Activated CD4-positive, alpha-beta T cell treated with anti-CD3 and anti-CD28 coated beads, Interleukin-2, amount 10 ng/mL, durations not matched to agents 24 days and 14 days (primary cell): ENCODE measurements around the gene DACT3. TPM values are rescaled to one million over a fixed set of nuclear protein-coding genes. Genes with fewer than 3 reads are reported as not detected.

Source experiments
- DNase-seq: peaks from one replicate; pipeline ENCODE4 v3.0.0; 2022
- H3K27ac Mint-ChIP-seq: one replicate; pipeline ENCODE4 v1.8.0; 2022; ENCODE audit warnings: mild to moderate bottlenecking, mixed read lengths
- H3K27me3 Mint-ChIP-seq: one replicate; pipeline ENCODE4 v1.8.0; 2022; ENCODE audit warnings: mixed read lengths
- H3K36me3 Mint-ChIP-seq: one replicate; pipeline ENCODE4 v1.8.0; 2022; ENCODE audit warnings: low read depth, mild to moderate bottlenecking, mixed read lengths
- H3K4me1 Mint-ChIP-seq: one replicate; pipeline ENCODE4 v1.8.0; 2021; ENCODE audit warnings: mixed read lengths
- H3K4me3 Mint-ChIP-seq: one replicate; pipeline ENCODE4 v1.8.0; 2022; ENCODE audit warnings: mild to moderate bottlenecking, moderate library complexity, mixed read lengths
- H3K9me3 Mint-ChIP-seq: one replicate; pipeline ENCODE4 v1.8.0; 2021; ENCODE audit warnings: mixed read lengths
- intact Hi-C: fragments of 100-400 bp; cut with micrococcal nuclease; formaldehyde crosslinking; loops from one replicate; pipeline ENCODE4 v1.15.1; 2023
- total RNA-seq: library from RNA; stranded (reverse); gene quantifications from 2 replicates; pipeline ENCODE4 v1.2.3, GENCODE V29; 2022

The DACT3 gene
- total RNA-seq, 1 donor from 2014 or later = 3.2 TPM

GRCh38 chr19:46599716-46600373 is 61.1 kb downstream of the DACT3 start:
- intact Hi-C loops = loop anchor here (2.0 to 5.0 kb wide), 3 partner anchors 73 to 697 kb away; partner anchors contain the start of genes MYPOP and ZC3H4
- peaks cover 18% of the 10 kb centered on the region for H3K4me1 Mint-ChIP-seq

GRCh38 chr19:46598372-46598917 is 62.5 kb downstream of the DACT3 start:
- Mint-ChIP-seq H3K27ac (no peak overlapping the region), H3K27me3 (no peaks in the 10 kb centered on the region), H3K9me3 (peaks cover 16% of the 10 kb centered on the region), H3K4me3 (no peak overlapping the region), H3K36me3 (peaks cover 21% of the 10 kb centered on the region), H3K4me1 (peaks cover 16% of the 10 kb centered on the region)
- intact Hi-C loops = no loop called here
- DNase-seq = no peak

More at GRCh38 chr19:46599716-46600373, 61.1 kb downstream of the DACT3 start:
- H3K36me3 Mint-ChIP-seq = peaks cover 23% of the 10 kb centered on the region
- peak overlapping the region; percentile 97 for H3K4me3 Mint-ChIP-seq
- DNase-seq = no peak
- H3K27ac Mint-ChIP-seq = peak overlapping the region; percentile 100
- no peaks in the 10 kb centered on the region for H3K27me3 Mint-ChIP-seq
- H3K9me3 Mint-ChIP-seq = peaks cover 16% of the 10 kb centered on the region

Other genes with a start within 250 kb of the DACT3 start
- gene CCDC8, start 247.6 kb downstream of the DACT3 start, total RNA-seq = not detected in 2 replicates
- gene PNMA8C, start 232.2 kb downstream of the DACT3 start, total RNA-seq = not detected in 2 replicates
- gene PNMA8A, start 189.6 kb downstream of the DACT3 start, total RNA-seq = not detected in 2 replicates
- gene PNMA8B, start 165.3 kb downstream of the DACT3 start, total RNA-seq = not detected in 2 replicates
- 477 and 479 TPM in 2 replicates for gene CALM3, start 59.9 kb downstream of the DACT3 start, total RNA-seq
- gene PTGIR, start 36.1 kb downstream of the DACT3 start, total RNA-seq = 194 TPM in 2 replicates
- gene GNG8, start 25.0 kb downstream of the DACT3 start, total RNA-seq = 13.3 and 14.1 TPM in 2 replicates
- gene PRKD2, start 55.9 kb upstream of the DACT3 start, total RNA-seq = 89.1 and 90.5 TPM in 2 replicates
- gene FKRP, start 84.9 kb upstream of the DACT3 start, total RNA-seq = 20.8 and 21.4 TPM in 2 replicates
- 101 and 107 TPM in 2 replicates for gene STRN4, start 85.3 kb upstream of the DACT3 start, total RNA-seq
- gene SLC1A5, start 127.4 kb upstream of the DACT3 start, total RNA-seq = 220 and 224 TPM in 2 replicates
- 100 and 112 TPM in 2 replicates for gene AP2S1, start 189.7 kb upstream of the DACT3 start, total RNA-seq
- gene ARHGAP35, start 199.8 kb upstream of the DACT3 start, total RNA-seq = 21.9 and 25.6 TPM in 2 replicates